ENCODE measurements around the gene ZBTB20.
"Not testable (repeated sequence)": the region's sequence is repeated elsewhere in the genome, so short reads cannot be mapped to it uniquely, and the experiment has no call there.

The ZBTB20 gene

DNA sequence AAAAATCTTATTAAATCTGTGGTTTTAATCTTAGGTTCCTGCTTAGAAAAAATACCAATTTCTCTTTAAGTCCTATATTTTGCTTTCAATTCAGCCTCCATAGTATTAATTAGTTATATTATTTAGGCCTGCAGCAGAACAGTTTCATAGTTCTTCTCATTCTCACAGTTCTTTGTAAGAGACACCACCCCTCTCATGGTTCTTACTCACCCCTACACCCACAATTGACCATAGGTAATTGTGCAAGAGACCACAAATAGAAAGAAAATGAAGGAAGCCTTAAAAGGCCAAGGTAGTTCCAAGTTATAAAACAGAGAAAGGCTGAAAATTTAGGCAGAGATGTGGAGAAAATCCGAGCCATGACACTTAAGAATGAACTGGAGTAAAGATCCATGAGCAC is 438.0 kb downstream of the ZBTB20 start:
- no peak for DNase-seq

DNA sequence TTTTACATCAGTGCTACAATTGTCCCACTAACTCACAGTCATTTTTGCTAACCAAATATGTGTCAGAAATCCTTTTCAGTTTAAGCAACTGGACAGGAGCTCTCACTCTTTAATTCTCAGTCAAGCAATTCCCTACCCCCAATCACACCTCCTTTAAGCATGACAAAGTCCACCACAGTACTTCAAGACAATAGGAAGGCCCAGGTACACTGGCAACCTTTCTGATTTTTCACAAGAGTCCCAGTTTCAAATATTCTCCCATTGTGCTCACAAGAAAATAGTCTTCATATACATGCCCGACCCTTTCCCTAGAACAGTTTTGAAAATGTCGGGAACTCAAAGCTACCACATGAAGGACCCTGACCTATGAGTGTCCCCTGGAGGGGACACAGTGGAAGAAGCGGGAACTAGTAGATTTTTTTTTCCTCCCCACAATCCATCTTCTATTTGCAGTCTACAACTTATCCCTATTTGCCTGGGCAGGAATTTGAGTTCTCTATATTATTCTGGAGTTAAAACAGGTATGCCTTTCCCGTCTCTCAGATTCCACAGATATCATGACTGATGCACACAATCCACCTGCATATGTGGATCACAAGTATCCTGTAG is 439.7 kb downstream of the ZBTB20 start:
- no peak for DNase-seq

DNA sequence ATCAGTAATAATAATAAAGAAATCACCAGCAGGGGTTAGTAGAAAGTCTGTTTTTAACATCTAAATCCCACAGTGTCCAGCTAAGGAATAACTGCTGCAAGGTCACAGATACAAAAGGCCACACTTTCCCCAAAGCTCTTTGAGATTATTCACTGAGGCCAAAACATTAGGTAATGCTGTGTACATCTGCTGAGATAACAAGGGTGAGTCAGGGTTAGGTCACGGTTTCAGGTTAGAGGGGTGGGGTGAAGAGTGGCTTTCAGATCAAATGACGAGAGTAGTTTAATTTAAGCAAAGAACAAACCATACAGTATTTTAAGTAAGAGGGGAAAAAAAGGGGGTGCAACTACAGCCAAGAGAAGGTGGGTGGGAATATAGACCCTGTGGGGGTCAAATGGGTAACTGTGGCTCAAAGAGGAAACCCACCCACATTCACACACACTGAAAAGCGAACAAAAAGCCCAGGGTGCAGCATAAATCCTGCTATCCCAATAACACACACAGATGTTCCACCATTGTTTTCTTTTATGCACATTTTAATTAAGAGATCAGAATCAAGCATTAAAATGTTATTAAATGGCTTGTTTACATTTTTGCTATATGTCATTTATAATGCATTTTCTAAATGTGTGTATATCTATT is 440.4 kb downstream of the ZBTB20 start:
- DNase-seq: no peak

DNA sequence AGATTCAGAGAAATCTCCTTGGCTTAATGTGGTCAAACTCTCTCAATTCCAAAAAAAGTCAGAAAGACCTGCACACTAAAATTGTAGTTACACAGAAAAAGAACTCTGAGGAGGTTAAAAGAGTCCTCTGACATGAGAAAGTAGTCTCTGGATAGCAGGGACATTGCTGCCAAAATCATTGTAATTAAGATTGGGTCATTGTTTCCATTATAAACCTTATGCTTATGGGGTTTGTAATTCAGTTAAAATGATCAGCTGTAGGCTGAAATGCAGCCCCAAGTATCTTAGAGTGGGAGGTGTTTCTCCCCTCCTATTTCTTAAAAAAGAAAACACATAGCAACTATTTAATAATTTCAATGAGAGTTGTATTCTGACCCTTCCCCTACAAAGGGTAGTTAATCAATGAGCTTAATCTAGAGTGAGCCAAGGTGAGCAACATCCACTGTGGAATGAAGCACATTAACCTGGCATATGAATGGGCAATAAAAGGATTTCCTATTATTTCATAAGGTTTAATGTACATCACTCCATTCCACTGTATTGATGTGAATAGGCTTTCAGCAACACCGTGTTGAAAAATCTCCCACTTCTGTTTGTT is 446.4 kb downstream of the ZBTB20 start:
- no peak for DNase-seq

DNA sequence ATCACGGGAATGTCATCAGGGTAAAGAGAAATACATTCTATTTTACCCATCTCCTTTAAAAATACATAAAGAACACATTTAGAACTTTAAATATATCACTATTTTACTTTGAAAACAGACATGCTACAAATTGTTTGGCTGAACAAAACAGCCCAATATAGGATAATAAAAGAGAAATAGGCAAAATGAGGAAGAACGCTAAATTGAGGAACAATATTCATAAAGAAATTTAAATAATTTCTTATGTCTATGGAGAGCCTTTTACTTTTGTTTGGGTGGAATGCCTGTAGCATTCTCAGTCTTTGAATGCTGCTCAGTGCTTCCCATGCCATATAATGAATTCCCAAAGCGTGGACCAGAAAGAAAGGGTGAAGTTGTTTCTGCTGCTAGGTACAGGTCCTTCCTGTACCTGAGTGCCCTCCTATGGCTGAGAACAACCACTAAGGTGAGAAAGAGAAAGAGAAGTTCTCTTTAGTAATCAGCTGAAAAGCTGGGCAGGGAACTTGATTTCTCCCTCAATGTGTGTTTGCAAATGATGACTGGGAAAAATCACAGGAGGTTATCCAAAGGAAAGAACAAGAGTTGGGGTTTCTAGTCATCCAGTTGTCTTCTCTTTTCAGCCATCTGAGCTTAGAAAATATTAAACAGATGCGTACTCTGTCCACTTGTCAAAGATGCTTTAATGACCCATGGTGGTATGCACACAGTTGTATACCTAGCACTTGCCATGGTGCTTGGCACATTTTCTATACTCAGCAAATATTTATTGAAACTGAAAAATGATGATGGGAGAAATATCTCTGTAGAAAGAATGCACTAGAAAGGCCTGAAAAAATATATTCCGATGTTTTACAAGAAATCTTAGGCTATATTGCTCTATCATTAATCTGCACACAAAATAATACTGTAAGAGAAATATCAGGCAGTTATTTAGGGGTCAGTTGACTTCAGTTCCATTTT is 448.7 kb downstream of the ZBTB20 start:
- no peak for DNase-seq

DNA sequence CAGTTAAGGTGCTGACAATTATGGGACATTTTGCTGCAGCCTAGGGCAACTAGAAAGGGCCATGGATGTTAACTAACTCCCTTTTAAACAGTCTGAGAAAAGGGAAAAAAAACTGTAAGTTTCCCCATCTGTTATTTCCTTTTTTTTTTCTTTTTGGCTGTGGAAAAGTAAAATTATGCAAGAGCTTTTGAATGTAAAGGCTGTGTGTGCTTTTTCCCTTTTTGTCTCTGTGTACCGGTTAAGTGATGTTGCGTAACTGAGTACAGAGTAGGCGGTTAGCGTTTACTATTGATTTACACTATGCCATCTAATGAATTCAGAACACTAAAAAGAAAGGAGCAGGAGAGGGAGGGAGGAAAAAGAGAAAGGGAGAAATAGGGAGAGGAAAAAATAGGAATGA is 449.7 kb downstream of the ZBTB20 start:
- no peak for DNase-seq

DNA sequence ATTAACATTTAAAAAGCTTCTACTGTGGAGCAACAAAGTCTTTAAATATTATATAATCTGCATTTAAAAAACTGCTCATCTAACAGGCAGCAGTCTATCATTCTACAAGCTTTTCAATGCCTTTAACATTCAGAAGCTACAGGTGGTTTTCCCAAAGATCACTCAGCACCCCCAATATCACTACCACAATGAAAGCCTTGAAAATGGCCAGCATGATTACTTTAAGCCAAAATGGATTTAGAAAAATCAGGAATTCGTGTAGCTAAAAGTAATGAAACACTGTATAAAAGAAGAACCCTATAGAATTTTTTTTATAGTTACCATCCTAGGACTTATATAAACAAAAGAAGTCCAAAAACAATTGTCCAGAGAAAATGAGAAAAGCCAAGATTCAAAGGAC is 452.8 kb downstream of the ZBTB20 start:
- DNase-seq: no peak

DNA sequence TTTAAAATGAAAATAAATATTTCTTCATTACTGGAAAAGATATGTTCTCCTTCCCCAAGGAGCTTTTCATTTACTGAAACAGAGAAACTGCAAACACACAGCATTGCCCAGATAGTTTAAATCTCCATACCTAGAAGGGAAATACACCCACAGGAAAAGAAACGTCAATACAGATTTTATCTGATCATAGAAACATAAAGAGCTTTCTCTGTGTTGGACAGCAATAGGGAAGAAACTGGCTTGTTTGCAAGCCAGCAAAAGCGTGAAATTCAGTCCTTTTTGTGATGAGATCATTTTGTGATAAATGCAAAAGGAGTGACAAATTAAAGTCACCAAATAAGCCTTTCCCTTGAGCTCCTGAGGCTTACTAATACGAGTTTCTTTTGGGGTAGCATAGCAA is 455.2 kb downstream of the ZBTB20 start:
- no peak for DNase-seq

DNA sequence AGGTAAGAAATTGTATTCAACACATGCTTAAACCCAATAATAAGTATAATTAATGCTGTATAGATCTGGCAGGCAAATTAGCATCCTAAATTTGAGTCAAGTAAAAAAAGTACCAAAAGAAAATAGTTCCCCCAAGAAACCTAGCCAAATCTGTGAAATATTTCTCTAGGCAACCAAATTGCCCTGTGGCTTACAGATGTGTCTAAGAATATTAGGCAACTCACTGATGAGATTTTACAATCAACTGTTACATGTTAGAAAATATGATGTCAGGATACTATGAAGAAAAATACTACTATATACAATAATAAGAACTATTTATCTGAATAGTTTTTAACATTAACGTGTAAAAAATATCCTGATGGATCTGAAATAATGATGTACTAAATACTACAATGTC is 456.2 kb downstream of the ZBTB20 start:
- no peak for DNase-seq

DNA sequence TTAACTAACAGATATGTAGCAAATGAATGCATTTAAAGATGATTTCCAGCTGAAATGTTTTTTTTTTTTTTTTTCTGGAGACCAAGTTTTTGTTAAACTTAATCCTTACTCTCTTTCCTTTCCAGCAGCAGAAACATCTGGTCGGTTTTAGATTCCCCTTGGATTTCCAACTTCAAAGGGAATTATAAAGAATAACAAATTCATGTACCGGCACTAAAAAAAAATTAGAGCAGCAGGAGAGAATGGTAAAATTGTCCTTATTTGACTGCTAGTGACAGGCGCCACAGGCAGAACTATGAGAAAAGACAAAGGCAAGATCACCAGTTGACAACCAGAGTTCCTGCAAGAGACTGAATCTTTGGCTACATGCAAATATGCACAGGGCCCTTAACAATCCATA is 459.9 kb downstream of the ZBTB20 start:
- DNase-seq: no peak

DNA sequence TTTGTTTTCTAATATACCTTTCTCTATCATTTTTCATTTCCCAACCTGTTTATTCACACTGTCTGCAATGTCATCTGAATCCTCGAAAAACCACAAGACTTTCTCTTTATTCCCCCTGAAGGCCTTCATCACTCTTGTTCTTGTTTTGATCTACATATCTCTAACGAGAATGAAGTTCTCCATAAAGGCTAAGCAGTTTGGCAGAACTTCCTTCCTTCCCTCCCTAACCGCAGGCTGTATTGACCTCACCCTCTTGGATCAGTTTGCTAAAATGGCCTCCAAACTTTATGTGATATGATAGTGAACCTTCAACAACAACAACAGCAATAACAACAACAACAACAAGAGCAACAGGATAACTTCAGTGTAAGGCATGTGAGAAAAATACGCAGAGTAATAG is 460.5 kb downstream of the ZBTB20 start:
- no peak for DNase-seq

DNA sequence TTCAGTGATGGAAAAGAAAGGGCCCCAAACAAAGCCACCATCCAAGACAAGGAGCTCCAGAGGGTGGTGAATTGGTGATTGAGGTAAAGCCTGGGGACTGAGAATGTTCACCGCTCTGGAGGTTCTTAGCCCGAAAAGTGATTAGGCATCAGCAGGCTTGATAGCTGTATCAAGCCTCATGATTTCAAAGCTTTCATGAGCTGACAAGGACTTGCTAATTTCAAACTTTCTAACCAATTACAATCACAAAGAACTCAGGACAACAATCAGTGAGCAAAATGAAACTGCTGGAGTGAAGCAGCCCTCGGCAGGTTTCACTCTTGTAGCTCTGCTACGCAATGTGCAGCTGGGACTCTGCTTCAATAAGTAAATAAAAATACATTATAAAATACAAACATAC is 461.9 kb downstream of the ZBTB20 start:
- no peak for DNase-seq

DNA sequence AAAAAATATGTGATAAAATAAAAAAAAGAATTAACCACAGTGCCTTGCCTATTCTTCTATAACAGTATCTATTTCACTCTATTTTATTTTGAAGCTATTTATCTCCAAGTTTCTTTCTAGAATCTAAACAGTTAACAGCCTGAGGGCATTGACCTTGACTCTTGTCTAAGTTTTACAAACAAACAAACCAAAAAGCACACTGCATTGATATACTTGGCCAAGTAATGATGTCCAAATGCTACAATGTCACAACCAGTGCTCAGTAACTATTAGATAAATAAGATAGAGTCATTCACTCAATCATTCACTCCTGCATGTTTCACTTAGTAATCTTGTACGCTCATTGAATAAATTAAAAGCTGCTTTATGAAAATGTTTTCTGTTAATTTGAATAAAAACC is 466.8 kb downstream of the ZBTB20 start:
- DNase-seq: no peak

DNA sequence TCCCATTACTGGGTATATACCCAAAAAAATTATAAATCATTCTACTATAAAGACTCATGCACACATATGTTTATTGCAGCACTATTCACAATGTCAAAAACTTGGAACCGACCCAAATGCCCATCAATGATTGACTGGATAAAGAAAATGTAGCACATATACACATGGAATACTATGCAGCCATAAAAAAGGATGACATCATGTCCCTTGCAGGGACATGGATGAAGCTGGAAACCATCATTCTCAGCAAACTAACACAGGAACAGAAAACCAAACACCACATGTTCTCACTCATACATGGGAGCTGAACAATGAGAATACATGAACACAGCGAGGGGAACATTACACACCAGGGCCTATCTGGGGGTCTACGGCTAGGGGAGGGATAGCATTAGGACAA is 467.3 kb downstream of the ZBTB20 start:
- DNase-seq: not testable (repeated sequence)

DNA sequence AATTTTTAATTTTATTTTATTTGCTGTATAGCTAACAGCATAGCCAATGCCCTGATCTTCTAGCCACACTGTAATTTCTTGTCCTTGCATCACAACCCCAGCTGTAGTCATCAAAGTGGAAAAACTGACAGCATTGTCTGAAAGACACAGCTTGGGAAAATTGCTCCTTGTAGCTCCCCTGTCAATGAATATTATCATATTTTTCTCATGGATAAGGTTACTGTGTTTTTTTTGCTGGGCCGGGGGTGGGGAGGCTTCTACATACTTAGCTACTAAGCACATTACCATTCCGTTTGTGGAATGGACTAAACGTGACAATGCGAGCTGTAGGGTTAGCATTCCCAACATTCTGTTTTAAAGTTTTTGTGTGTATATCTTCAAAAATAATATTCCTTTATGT is 472.0 kb downstream of the ZBTB20 start:
- DNase-seq: no peak

DNA sequence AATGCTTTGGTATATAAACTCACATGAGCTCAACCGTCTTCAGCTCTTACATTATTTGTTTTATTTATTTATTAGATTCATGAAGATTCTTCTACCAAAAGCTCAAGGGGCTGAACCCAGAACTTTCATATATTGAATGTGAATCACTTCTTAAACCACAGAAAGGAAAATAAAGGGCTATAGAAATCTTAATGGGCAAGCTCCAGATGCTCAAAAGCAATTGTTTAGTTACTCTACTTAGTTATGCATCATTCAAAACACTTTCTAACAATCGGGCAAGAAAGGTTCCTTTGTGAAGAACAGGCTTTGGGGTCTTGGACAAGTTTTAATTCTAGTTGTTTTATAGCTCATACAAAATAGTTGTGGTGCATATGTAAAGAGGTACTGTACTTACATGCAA is 473.1 kb downstream of the ZBTB20 start:
- no peak for DNase-seq

DNA sequence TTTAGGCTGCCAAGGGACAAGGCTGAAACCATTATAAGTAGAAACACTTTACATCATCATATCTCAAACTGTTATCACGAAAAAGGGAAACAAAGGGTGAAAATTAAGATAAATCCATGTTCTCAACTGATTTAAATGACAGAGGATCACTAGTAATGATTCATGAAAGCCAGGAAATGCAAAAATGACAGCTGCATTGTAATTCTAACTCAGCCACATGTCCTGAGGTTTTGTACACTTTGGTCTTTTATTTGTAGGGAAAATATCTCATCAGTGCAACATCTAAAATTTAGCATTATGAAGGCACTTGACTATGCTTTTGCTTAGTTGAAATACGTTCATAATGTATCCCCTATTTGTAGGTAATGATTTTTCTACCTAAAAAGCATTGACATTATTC is 473.6 kb downstream of the ZBTB20 start:
- no peak for DNase-seq

DNA sequence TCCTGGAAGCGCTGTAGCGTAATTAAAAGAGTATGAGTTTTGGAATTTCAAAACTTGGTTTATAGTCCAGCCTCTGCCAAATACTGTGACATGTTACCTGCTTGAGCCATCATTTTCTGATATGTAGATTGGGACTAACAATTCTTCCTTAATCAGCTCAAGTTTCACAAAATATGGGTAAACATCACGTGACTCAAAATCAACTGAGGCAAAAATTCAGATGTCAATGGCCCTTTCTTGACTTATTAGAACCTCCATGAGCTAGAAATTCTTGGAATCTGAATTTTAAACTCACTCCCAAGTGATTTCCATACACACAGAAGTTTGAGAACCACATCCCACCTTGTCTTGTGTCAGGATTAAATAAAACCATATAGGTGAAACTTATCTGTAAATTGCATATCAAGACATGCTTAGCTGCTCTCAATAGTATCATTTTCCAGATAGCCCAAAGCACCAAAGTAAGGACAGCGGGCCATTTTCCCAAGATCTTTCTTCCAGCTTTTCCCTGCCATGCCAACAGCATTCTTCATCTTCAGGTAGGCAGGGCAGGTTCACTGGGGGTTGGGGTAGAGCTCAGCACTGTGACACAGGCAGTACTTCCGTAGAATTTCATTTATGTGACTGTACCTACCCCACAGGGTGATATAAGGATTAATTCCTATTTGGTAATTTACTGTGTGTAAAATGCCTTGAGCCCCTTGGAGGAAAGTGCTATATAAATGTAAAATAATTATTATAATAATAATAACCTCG is 474.2 kb downstream of the ZBTB20 start:
- DNase-seq: no peak

DNA sequence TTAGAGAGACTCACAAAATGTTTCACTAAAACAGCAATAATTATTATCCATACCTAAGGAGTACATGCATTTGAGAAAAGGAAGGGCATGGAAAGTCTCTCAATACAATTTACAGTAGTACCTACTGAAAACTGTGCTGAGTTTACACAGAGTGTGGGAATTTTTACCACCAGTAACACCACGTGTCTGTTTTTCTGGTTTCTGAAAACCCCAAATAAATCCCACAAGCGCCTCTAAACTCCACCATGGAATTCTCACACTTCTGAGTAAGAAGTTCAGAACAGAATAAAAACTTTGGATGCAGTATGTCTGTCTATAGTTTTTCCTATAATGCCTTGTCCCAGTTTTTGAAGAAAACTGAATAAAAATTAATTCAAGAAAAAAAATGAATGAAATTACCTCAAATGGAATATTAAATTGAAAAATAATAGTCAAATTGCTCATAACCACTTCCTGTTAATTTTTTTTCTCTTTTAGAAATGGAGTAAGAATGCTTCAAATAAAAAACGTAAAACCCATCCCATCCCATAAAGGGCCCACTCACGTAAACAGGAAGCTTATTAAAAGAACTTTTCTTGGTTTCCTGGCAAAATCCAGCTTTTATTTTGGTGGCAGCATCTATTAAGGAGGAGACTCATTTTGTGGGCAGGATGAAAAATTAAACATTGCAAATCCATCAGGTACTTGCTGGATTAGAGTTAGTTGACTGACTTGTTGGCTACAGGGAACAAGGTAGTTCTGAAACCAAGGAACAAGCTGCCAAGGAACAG is 475.2 kb downstream of the ZBTB20 start:
- no peak for DNase-seq

DNA sequence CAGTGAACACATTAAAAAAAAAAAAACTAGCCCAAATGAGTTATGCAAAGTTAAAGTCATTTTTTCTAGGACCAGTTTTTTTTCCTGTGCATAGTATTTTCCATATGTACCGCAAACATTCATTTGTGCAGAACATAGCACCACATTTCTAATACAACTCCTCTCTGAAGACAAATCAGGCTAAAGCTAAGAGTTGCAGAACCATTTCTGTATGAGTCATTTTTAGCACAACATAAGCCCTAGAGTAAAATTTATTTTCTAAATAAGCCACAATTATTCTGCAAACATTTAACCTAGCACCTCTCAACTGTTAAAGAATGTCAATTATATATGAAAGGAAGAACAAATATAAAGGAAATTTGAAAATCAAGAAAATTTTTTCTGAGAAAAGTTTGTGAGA is 477.5 kb downstream of the ZBTB20 start:
- DNase-seq: no peak

DNA sequence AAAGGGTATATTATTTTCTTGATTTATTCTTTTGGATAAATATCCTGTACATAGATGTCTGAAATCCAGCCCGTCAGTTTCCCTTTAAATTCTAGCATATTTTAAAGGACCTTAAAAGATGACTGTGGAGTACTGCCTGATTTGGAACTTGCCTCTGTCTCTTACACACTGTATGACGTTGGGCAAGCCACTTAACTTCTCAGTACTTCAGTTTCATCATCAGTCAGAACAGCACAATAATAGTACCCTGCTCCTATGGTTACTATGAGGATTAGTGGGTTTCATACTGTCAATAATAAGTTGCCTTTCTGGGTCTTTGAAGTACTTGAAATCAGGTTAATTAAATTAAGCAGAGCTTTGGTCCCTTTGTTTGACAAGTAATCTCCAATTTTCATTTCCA is 479.0 kb downstream of the ZBTB20 start:
- no peak for DNase-seq

DNA sequence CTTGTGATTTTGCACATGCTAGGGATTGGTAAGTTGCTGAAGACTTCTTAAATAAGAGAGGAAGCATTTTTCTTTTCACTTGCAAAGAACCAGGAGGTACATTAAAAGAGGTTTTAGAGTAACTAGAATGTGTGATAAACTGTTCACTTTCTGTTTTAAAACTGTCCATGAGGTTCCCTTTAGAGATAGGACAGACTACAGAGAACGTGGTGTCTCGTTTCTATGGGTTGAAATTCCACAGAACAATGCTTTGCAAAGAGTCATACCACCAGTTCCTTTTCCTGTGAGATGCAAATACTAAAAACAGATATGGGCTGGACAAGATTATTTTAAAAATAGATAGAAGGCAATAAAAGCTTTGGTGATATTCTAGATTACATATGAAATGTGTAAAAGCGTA is 480.5 kb downstream of the ZBTB20 start:
- no peak for DNase-seq

Measured in CD4-positive, alpha-beta T cell treated with Interleukin-15 for 1 hour (primary cell).